Fibroblast of skin of left quadriceps (primary cell): Measurements from ENCODE around the gene SH2D3A.
"Not testable (repeated sequence)": the region's sequence is repeated elsewhere in the genome, so short reads cannot be mapped to it uniquely, and the experiment has no call there.

Experiments
- DNase-seq, 2 experiments: peaks; one replicate each; pipeline ENCODE4 v3.0.0-alpha.2; 2013; ENCODE audit warnings: low read depth in 2 of 2

Gene SH2D3A

GRCh38 chr19:6761053-6761676 lies 6.1 kb downstream of the SH2D3A start:
- DNase-seq = no peak

- no peak for DNase-seq
Measured at GRCh38 chr19:6760606-6761005, 6.6 kb downstream of the SH2D3A start.

- DNase-seq = no peak
Measured at GRCh38 chr19:6754653-6755463, 12.4 kb downstream of the SH2D3A start.

GRCh38 chr19:6754136-6754535 lies 13.1 kb downstream of the SH2D3A start:
- DNase-seq = no peak

- no peak for DNase-seq
Measured at GRCh38 chr19:6753178-6754031, 13.8 kb downstream of the SH2D3A start.

GRCh38 chr19:6752256-6753177 lies 14.7 kb downstream of the SH2D3A start:
- DNase-seq = no peak

GRCh38 chr19:6751189-6751588 lies 16.0 kb downstream of the SH2D3A start:
- no peak for DNase-seq

- DNase-seq = no peak
Measured at GRCh38 chr19:6750062-6750461, 17.2 kb downstream of the SH2D3A start.

GRCh38 chr19:6748543-6748942 lies 18.7 kb downstream of the SH2D3A start:
- not testable (repeated sequence) for DNase-seq

GRCh38 chr19:6745965-6746364 lies 21.3 kb downstream of the SH2D3A start:
- no peak for DNase-seq

GRCh38 chr19:6744381-6745301 lies 22.6 kb downstream of the SH2D3A start:
- peak in 1 of 2 experiments; percentile 44 for DNase-seq

GRCh38 chr19:6743714-6744380 lies 23.4 kb downstream of the SH2D3A start:
- DNase-seq = no peak

- DNase-seq = no peak
Measured at GRCh38 chr19:6743066-6743465, 24.2 kb downstream of the SH2D3A start.

- DNase-seq = no peak
Measured at GRCh38 chr19:6740589-6741343, 26.5 kb downstream of the SH2D3A start.

- no peak for DNase-seq
Measured at GRCh38 chr19:6739883-6740588, 27.2 kb downstream of the SH2D3A start.

- peak; percentile 68 to 71 for DNase-seq
Measured at GRCh38 chr19:6739390-6739882, 27.8 kb downstream of the SH2D3A start, which contains the start of gene TRIP10. Gene TRIP10 (plus strand): TSS chr19:6739680. CDS start chr19:6739762, 82 bp downstream.

- no peak for DNase-seq
Measured at GRCh38 chr19:6738787-6739389, 28.3 kb downstream of the SH2D3A start.
